ENCODE measurements around the gene SMYD4. TPM values are rescaled to one million over a fixed set of nuclear protein-coding genes. Genes with fewer than 3 reads are reported as not detected.

SMYD4 gene
- total and polyA plus RNA-seq, 10 of the 15 experiments (the other 5 are each of a cell fraction or from before 2014, with no cell fraction given): 2.1 to 18.8 (median 13.7) TPM

DNA sequence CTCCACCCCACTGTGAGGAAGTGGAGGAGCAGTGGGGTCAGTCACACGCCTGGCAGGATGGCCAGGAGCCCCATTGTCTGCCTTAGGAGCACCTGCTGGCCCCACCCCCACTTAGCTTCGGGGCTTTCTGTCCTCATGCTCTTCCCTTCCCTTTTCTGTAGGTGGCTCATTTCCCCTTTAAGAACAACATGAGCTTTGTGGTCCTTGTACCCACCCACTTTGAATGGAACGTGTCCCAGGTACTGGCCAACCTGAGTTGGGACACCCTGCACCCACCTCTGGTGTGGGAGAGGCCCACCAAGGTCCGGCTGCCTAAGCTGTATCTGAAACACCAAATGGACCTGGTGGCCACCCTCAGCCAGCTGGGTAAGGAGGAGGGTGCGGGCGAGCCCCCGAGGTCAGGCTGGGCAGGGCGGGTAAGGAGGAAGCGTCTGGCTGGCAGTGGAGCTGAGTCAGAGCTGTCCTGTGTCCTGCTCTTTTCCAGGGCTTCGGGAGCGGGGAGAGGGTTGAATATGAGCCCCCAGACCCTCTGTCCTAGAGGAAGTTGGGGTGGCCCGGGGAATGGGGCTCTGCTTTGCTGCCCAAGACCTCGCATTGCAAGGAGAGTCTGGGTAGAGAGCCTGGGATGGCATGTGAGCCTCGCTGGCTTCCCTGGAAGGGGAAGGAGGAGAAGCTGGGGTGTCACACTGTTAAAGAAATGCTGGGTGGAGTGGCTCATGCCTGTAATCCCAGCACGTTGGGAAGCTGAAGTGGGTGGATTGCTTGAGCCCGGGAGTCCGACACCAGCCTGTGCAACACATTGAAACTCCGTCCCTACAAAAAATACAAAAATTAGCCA, 77.1 kb downstream of the SMYD4 start:
- Histone ChIP-seq H3K4me1 (ENCODE audit: control insufficient read depth, insufficient read depth, low read length) (no peaks in the 10 kb centered on the region), H3K27ac (ENCODE audit: control insufficient read depth, insufficient read depth) (no peak overlapping the region), H2AFZ (ENCODE audit: control insufficient read depth, low read depth, low read length) (no peak overlapping the region), H3K9me3 (replicated peaks; ENCODE audit: control insufficient read depth, insufficient read depth, low read length) (no peaks in the 10 kb centered on the region), H3K4me3 (no peak overlapping the region), H3K79me2 (ENCODE audit: control insufficient read depth, insufficient read depth, low read length) (no peaks in the 10 kb centered on the region), H3K9ac (ENCODE audit: control insufficient read depth, insufficient read depth, low read length) (no peak overlapping the region), H3K36me3 (ENCODE audit: control insufficient read depth in 2 of 2, insufficient read depth in 2 of 2, low read length in 1 of 2) (no peaks in the 10 kb centered on the region), H3K27me3 (replicated peaks in 1 of 2; ENCODE audit: control insufficient read depth in 2 of 2, insufficient read depth in 2 of 2, low read length in 1 of 2) (no peaks in the 10 kb centered on the region), H3K4me2 (ENCODE audit: control insufficient read depth, insufficient read depth) (no peak overlapping the region), H4K20me1 (ENCODE audit: control insufficient read depth, insufficient read depth) (no peaks in the 10 kb centered on the region)
- WGBS (ENCODE audit: insufficient coverage, insufficient replicate concordance, low lambda C conversion rate, missing lambda C conversion rate): 47% methylated on average over 17 of the region's 18 CpGs
- DNase-seq (ENCODE audit: low read depth, low spot score) (no peak), FAIRE-seq (no peak), ATAC-seq (peak; percentile 71)
- BruUV-seq (replicated peaks): no TSS peak
- ChIA-PET SMC1A (ENCODE audit: uncharacterized antibody, unreplicated experiment) (interaction anchor here (1.3 to 1.9 kb wide), 4 partner anchors 10 to 36 kb away, joined by 3 to 11 read pairs (median 4); partner anchors contain the start of gene SERPINF1), POLR2A (interaction anchor here (0.5 to 1.3 kb wide), 3 partner anchors 16 to 87 kb away, joined by 4 to 10 read pairs (median 4); no protein-coding TSS in a partner anchor), CTCF (interaction anchor here (0.9 to 1.8 kb wide), 10 partner anchors 9 to 665 kb away, joined by 3 to 7 read pairs (median 4); partner anchors contain the start of gene SERPINF1), RAD21 (ENCODE audit: unreplicated experiment) (interaction anchor here (0.7 to 1.7 kb wide), 7 partner anchors 9 to 111 kb away, joined by 3 to 8 read pairs (median 5); partner anchors contain the start of gene SERPINF1)
- intact Hi-C loops (cut with micrococcal nuclease; ENCODE audit: unreplicated experiment): no loop called here
- in situ Hi-C loops (cut with MboI): no loop called here
- TF ChIP-seq JUNB (IDR thresholded peaks at IDR 0.05) (no peak), RFX5 (IDR thresholded peaks at IDR 0.05; ENCODE audit: low read depth, low read length) (no peak), IKZF1 (conservative IDR thresholded peaks at IDR 0.05) (0 out of 2 replicates have a peak, but pooled peaks have one; percentile 19), RAD21 (IDR thresholded peaks at IDR 0.05; ENCODE audit: insufficient read depth, low read depth, low read length) (no peak), NR2F1 (conservative IDR thresholded peaks at IDR 0.05) (0 out of 2 replicates have a peak, but pooled peaks have one; percentile 15), BHLHE40 (IDR thresholded peaks at IDR 0.05; ENCODE audit: borderline replicate concordance in 1 of 2, low read depth in 2 of 2, low read length in 1 of 2) (peak; percentile 14 to 59; a peak in 1 of 4 replicates), GATAD2B (conservative IDR thresholded peaks at IDR 0.05; ENCODE audit: low read depth) (peak; percentile 53; the same call in 1 of the 2 replicates), IKZF2 (IDR thresholded peaks at IDR 0.05) (peak in 1 of 2 experiments; percentile 24; a peak in 2 of 4 replicates), SPI1 (IDR thresholded peaks at IDR 0.05; ENCODE audit: borderline replicate concordance, insufficient read depth, low read depth, low read length) (peak; percentile 45; the same call in 1 of the 2 replicates)
- TF ChIP-seq, protein P1, sequence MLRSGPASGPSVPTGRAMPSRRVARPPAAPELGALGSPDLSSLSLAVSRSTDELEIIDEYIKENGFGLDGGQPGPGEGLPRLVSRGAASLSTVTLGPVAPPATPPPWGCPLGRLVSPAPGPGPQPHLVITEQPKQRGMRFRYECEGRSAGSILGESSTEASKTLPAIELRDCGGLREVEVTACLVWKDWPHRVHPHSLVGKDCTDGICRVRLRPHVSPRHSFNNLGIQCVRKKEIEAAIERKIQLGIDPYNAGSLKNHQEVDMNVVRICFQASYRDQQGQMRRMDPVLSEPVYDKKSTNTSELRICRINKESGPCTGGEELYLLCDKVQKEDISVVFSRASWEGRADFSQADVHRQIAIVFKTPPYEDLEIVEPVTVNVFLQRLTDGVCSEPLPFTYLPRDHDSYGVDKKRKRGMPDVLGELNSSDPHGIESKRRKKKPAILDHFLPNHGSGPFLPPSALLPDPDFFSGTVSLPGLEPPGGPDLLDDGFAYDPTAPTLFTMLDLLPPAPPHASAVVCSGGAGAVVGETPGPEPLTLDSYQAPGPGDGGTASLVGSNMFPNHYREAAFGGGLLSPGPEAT (IDR thresholded peaks at IDR 0.05; ENCODE audit: low read depth): peak; percentile 68
- TF ChIP-seq, protein P2, sequence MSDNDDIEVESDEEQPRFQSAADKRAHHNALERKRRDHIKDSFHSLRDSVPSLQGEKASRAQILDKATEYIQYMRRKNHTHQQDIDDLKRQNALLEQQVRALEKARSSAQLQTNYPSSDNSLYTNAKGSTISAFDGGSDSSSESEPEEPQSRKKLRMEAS (IDR thresholded peaks at IDR 0.05; ENCODE audit: low read depth, low read length): peak; percentile 48; the same call in 1 of the 2 replicates
- TF ChIP-seq, protein P3, sequence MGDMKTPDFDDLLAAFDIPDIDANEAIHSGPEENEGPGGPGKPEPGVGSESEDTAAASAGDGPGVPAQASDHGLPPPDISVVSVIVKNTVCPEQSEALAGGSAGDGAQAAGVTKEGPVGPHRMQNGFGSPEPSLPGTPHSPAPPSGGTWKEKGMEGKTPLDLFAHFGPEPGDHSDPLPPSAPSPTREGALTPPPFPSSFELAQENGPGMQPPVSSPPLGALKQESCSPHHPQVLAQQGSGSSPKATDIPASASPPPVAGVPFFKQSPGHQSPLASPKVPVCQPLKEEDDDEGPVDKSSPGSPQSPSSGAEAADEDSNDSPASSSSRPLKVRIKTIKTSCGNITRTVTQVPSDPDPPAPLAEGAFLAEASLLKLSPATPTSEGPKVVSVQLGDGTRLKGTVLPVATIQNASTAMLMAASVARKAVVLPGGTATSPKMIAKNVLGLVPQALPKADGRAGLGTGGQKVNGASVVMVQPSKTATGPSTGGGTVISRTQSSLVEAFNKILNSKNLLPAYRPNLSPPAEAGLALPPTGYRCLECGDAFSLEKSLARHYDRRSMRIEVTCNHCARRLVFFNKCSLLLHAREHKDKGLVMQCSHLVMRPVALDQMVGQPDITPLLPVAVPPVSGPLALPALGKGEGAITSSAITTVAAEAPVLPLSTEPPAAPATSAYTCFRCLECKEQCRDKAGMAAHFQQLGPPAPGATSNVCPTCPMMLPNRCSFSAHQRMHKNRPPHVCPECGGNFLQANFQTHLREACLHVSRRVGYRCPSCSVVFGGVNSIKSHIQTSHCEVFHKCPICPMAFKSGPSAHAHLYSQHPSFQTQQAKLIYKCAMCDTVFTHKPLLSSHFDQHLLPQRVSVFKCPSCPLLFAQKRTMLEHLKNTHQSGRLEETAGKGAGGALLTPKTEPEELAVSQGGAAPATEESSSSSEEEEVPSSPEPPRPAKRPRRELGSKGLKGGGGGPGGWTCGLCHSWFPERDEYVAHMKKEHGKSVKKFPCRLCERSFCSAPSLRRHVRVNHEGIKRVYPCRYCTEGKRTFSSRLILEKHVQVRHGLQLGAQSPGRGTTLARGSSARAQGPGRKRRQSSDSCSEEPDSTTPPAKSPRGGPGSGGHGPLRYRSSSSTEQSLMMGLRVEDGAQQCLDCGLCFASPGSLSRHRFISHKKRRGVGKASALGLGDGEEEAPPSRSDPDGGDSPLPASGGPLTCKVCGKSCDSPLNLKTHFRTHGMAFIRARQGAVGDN (IDR thresholded peaks at IDR 0.05): peak; percentile 43; the same call in 1 of the 2 replicates
- TF ChIP-seq, protein P4, sequence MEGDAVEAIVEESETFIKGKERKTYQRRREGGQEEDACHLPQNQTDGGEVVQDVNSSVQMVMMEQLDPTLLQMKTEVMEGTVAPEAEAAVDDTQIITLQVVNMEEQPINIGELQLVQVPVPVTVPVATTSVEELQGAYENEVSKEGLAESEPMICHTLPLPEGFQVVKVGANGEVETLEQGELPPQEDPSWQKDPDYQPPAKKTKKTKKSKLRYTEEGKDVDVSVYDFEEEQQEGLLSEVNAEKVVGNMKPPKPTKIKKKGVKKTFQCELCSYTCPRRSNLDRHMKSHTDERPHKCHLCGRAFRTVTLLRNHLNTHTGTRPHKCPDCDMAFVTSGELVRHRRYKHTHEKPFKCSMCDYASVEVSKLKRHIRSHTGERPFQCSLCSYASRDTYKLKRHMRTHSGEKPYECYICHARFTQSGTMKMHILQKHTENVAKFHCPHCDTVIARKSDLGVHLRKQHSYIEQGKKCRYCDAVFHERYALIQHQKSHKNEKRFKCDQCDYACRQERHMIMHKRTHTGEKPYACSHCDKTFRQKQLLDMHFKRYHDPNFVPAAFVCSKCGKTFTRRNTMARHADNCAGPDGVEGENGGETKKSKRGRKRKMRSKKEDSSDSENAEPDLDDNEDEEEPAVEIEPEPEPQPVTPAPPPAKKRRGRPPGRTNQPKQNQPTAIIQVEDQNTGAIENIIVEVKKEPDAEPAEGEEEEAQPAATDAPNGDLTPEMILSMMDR (IDR thresholded peaks at IDR 0.05 in 2 of 3, conservative IDR thresholded peaks at IDR 0.05 in 1 of 3; ENCODE audit: control insufficient read depth in 2 of 3, extremely low read depth in 1 of 3, insufficient read depth in 1 of 3, low read depth in 3 of 3, low read length in 3 of 3): 0 out of 6 replicates have a peak, but pooled peaks of 1 of the 3 experiments have one; percentile 11

Data from GM12878 (cell line).